ENCODE results near the gene ERFL.

Gene ERFL

DNA sequence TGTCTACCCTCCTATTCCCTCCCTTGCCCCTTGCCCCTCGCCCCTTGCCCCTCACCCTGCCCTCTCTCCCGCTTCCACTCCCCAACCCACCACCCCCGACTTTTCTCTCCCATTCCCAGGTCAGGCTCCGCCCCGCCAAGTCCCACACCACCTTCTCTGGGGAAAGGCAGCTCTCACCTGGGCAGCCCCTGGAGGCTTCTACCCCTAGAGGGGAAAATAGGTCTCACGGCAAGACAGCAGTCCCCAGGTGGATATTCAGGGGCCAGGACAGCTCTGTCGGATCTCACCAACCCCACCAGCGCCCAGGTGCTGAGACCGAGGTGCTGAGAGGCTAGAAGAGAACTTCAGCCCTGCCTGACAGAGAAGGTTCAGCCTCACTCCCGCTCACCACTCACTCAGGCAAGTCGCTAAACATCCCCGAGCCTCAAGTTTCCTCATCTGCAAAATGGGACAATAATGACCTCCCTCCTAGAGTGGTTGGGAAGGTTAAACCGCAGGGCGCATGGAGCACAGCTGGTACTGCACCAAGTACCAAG, 1.4 kb upstream of the ERFL start:
- Histone ChIP-seq H3K27ac (no peak overlapping the region), H3K9me3 (no peaks in the 10 kb centered on the region), H3K4me1 (peaks cover 0 to 20% (median 16%) of the 10 kb centered on the region in 4 donors), H3K4me3 (no peak overlapping the region), H3K36me3 (no peaks in the 10 kb centered on the region), H3K27me3 (peaks cover 6 to 99% of the 10 kb centered on the region in 2 donors)
- intact Hi-C loops (cut with DNase I; ENCODE audit: low total_unique reads): no loop called here
- DNase-seq: no peak
- TF ChIP-seq, protein P1, sequence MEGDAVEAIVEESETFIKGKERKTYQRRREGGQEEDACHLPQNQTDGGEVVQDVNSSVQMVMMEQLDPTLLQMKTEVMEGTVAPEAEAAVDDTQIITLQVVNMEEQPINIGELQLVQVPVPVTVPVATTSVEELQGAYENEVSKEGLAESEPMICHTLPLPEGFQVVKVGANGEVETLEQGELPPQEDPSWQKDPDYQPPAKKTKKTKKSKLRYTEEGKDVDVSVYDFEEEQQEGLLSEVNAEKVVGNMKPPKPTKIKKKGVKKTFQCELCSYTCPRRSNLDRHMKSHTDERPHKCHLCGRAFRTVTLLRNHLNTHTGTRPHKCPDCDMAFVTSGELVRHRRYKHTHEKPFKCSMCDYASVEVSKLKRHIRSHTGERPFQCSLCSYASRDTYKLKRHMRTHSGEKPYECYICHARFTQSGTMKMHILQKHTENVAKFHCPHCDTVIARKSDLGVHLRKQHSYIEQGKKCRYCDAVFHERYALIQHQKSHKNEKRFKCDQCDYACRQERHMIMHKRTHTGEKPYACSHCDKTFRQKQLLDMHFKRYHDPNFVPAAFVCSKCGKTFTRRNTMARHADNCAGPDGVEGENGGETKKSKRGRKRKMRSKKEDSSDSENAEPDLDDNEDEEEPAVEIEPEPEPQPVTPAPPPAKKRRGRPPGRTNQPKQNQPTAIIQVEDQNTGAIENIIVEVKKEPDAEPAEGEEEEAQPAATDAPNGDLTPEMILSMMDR (IDR thresholded peaks at IDR 0.05): no peak

DNA sequence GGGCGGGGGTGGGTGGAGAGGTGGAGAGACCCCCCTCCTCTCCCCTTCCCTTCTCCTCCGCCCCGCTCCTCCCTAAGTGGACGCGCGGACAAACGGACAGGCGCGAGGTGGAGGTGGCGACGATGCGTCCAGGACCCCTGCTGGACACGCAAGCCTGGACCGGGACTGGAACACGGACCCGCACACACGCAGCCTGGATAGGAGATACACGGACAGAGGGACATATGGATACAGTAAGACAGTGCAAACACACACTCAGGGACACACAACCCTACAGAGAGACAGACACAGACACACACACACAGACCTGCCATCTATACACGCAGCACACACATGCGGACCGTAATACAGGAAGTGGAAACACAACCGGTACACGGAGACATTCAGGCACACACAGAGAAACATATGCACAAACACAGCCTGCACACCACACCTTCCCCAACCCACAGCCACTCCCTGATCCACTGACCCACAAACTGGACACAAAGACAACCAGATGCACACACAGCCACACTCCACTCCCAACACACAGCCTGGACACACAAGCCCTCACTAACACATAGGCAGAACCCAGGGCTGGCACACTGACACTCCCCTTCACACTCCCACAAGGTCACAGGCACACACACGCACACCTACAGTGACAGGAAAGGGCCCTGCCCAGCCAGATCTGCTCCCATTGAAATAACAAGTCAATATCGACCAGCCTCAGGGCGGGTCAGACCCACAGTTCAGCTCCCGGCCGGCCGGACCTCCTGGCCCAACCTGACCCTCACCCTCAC, 696 bp upstream of the ERFL start:
- H3K4me3 ChIP-seq: peak overlapping the region; percentile 1 to 43

DNA sequence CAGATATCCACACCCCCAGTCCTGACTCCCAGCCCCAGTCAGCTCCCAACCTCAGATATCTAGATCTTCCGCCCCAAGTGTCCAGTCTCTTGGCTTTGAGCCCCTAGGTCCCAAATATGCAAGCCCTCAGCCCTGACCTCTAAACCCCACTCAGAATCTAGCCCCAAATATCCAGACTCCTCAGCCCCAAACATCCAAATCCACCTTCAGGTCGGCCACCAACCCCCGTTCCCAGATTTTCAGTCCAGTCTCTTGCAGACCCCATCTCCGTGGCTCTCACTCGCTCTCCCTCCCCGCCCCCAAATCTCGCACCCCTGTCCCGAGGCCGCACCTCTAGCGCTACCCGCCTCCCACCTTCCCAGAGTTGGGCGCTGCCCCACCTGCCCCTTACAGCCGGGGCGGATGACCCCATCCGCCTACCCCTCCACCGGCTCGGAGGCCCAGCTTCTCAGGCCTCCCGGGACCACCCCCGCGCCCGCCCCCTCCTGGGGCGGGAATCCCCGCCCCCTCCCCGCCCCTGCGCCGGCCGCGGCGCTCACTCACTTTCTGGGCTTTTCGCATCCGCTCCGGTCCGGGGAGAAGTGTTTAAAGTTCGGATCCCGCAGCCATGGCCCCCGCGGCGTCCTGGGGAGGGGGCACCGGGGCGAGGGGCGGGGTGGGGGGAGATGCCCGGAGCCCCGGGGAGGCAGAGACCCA, 604 bp downstream of the ERFL start:
- H3K4me1 ChIP-seq: peaks cover 0 to 16% (median 15%) of the 10 kb centered on the region in 4 donors
- DNase-seq: no peak
- intact Hi-C loops (cut with DNase I; ENCODE audit: low total_unique reads): no loop called here
- H3K27me3 ChIP-seq: peaks cover 7 to 99% of the 10 kb centered on the region in 2 donors
- peak overlapping the region in 1 of 2 donors; percentile 43 for H3K4me3 ChIP-seq
- H3K9me3 ChIP-seq: no peaks in the 10 kb centered on the region
- TF ChIP-seq, protein P1 (IDR thresholded peaks at IDR 0.05): no peak
- H3K27ac ChIP-seq: no peak overlapping the region
- no peaks in the 10 kb centered on the region for H3K36me3 ChIP-seq

More for the DNA sequence above, 696 bp upstream of the ERFL start:
- no peak overlapping the region for H3K27ac ChIP-seq
- H3K4me1 ChIP-seq: peaks cover 0 to 20% (median 16%) of the 10 kb centered on the region in 4 donors
- DNase-seq: no peak
- no peaks in the 10 kb centered on the region for H3K36me3 ChIP-seq
- peaks cover 6 to 99% of the 10 kb centered on the region in 2 donors for H3K27me3 ChIP-seq
- TF ChIP-seq, protein P1 (IDR thresholded peaks at IDR 0.05): no peak
- intact Hi-C loops (cut with DNase I; ENCODE audit: low total_unique reads): no loop called here
- H3K9me3 ChIP-seq: no peaks in the 10 kb centered on the region

DNA sequence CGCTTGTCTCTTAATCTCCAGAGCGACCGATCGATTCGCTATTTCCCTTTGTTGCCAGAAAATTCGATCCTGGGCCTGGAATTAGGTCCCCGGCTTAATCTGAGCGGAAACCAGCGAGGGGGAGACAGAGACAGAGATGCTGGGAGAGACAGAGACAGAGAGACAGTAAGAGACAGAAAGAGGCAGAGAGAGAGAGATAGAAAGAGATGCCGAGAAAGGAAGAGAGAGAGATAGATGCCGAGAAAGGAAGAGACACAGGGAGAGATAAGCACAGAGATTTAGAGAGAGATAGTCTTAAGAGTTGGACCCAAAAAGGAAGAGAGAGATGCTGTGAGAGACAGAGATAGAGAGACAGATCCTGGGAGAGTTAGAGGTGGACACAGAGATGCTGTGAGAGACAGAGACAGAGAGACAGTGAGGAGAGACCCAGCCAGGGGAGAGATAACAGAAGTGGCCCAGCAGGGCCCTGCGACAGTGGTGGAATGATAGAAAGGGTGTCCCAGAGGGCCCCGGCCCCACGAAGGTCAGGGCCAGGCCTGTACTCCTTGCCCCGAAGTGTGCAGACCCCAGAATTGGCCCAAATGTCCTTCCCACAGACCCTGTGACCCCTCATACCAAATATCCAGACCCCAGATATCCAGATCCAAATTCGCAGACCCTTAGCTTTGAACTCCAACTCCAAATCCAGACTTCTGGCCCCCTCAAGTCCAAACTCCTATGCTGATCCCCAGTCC, 1.3 kb downstream of the ERFL start:
- Histone ChIP-seq H3K4me3 (no peak overlapping the region), H3K9me3 (no peaks in the 10 kb centered on the region), H3K27ac (no peak overlapping the region), H3K27me3 (peaks cover 8 to 97% of the 10 kb centered on the region in 2 donors), H3K36me3 (no peaks in the 10 kb centered on the region), H3K4me1 (peaks cover 0 to 16% (median 15%) of the 10 kb centered on the region in 4 donors)
- intact Hi-C loops (cut with DNase I; ENCODE audit: low total_unique reads): no loop called here
- no peak for DNase-seq
- TF ChIP-seq, protein P1 (IDR thresholded peaks at IDR 0.05): no peak

DNA sequence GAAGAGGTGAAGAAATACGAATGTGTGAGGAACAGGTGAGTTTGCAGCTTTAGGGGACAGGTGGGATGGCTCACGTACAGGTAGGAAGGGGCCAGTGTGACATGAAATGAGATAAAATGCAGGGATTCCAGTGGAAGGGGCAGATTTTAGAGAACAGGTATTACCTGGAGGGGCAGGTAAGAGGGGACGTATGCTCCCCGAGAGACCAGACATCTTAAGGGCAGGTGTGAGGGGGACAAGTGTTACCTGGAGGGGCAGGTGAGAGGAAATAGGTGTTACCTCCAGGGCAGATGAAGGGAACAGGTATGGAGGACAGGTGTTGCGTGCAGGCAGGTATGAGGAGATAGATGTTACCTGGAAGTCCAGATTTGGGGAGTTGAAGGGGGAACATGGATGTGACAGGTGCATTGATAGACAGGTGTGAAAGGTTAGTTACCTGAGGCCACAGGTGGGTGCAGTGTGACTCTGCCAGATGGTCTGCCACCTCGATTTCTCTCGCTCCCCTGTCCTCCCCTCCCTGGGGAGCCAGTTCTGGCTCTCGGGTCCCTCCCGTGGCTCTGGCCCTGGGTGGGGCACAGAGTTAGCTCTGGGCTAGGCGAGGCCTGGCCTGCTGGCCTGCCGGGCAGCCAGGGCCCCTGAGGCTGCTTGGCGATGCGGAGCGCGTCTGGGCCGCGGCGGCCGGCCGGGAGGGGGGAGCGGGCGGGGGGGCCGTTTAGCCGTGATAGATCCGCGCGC, 2.1 kb downstream of the ERFL start:
- TF ChIP-seq, protein P1 (IDR thresholded peaks at IDR 0.05): no peak

More for the DNA sequence above, 2.1 kb downstream of the ERFL start:
- Histone ChIP-seq H3K9me3 (no peaks in the 10 kb centered on the region), H3K27me3 (peaks cover 8 to 97% of the 10 kb centered on the region in 2 donors), H3K27ac (no peak overlapping the region), H3K36me3 (no peaks in the 10 kb centered on the region), H3K4me3 (no peak overlapping the region), H3K4me1 (peaks cover 0 to 16% (median 15%) of the 10 kb centered on the region in 4 donors)
- no peak for DNase-seq
- intact Hi-C loops (cut with DNase I; ENCODE audit: low total_unique reads): no loop called here

Measured in tibial artery (tissue), 4 donors.